Hepatocyte (in vitro differentiated cells): ENCODE data around the gene PDE4B.

ENCODE experiments used
- CTCF ChIP-seq: fragments of 200-600 bp; sonication (generic); IDR thresholded peaks from 2 replicates; pipeline ENCODE4 v1.5.1; 2016; ENCODE audit warnings: antibody characterized with exemption, mild to moderate bottlenecking; ENCODE audit not compliant: poor library complexity
- EZH2 ChIP-seq: fragments of 200-600 bp; sonication (generic); IDR thresholded peaks from 2 replicates; pipeline ENCODE4 v1.6.1; 2016; ENCODE audit warnings: antibody characterized with exemption, mild to moderate bottlenecking, borderline replicate concordance
- EZH2phosphoT487 ChIP-seq: fragments of 200-600 bp; sonication (generic); IDR thresholded peaks from one replicate; pipeline ENCODE4 v1.6.1; 2018; ENCODE audit warnings: antibody characterized with exemption, mild to moderate bottlenecking, low read depth, moderate library complexity; ENCODE audit not compliant: unreplicated experiment, severe bottlenecking

- TF ChIP-seq CTCF (no peak), EZH2 (no peak), EZH2phosphoT487 (no peak)
These were observed 620.0 kb downstream of the PDE4B start for GRCh38 chr1:66412704-66413103.
